HG03097 (cell line): Measurements from ENCODE around the gene PPP1R15B.
"Not testable (repeated sequence)": the region's sequence is repeated elsewhere in the genome, so short reads cannot be mapped to it uniquely, and the experiment has no call there.

Experiments
- ATAC-seq: cut with Tn5 transposase; IDR thresholded peaks from one replicate; pipeline ENCODE4 v1.9.1; 2021; ENCODE audit not compliant: unreplicated experiment, low FRiP score

The PPP1R15B gene

GRCh38 chr1:204422061-204422705 lies 10.6 kb upstream of the PPP1R15B start:
- ATAC-seq, result not testable (repeated sequence)

- ATAC-seq, result no peak
These were observed 9.8 kb upstream of the PPP1R15B start for GRCh38 chr1:204421441-204421840.

GRCh38 chr1:204420039-204421004 lies 8.7 kb upstream of the PPP1R15B start:
- no peak for ATAC-seq

- no peak for ATAC-seq
These were observed 7.4 kb upstream of the PPP1R15B start for GRCh38 chr1:204419064-204419403.

- ATAC-seq, result no peak
These were observed 6.8 kb upstream of the PPP1R15B start for GRCh38 chr1:204418174-204419063.

- no peak for ATAC-seq
These were observed 5.7 kb upstream of the PPP1R15B start for GRCh38 chr1:204417074-204417997.

GRCh38 chr1:204416589-204417073 lies 5.0 kb upstream of the PPP1R15B start:
- no peak for ATAC-seq

- no peak for ATAC-seq
These were observed 3.7 kb upstream of the PPP1R15B start for GRCh38 chr1:204415351-204415750.

- ATAC-seq, result no peak
These were observed 2.4 kb upstream of the PPP1R15B start for GRCh38 chr1:204414016-204414415.

GRCh38 chr1:204413170-204413535 lies 1.5 kb upstream of the PPP1R15B start:
- no peak for ATAC-seq

- ATAC-seq, result peak; percentile 25
These were observed 748 bp downstream of the PPP1R15B start for GRCh38 chr1:204410688-204411450.

GRCh38 chr1:204409836-204410687 lies 1.6 kb downstream of the PPP1R15B start:
- no peak for ATAC-seq

GRCh38 chr1:204409123-204409522 lies 2.5 kb downstream of the PPP1R15B start:
- no peak for ATAC-seq

- no peak for ATAC-seq
These were observed 3.0 kb downstream of the PPP1R15B start for GRCh38 chr1:204408602-204409001.

- no peak for ATAC-seq
These were observed 3.5 kb downstream of the PPP1R15B start for GRCh38 chr1:204408074-204408507.

GRCh38 chr1:204407295-204407971 lies 4.2 kb downstream of the PPP1R15B start:
- ATAC-seq, result no peak

GRCh38 chr1:204406621-204407020 lies 5.0 kb downstream of the PPP1R15B start:
- ATAC-seq, result no peak
